ENCODE results near the gene DBN1.

Gene DBN1

GRCh38 chr5:177504086-177505056, 30.9 kb upstream of the DBN1 start:
- no peak for DNase-seq (ENCODE audit: low spot score)

- no peak for DNase-seq (ENCODE audit: low spot score)
Observed at GRCh38 chr5:177503351-177504085, 30.1 kb upstream of the DBN1 start.

- DNase-seq (ENCODE audit: low spot score): no peak
Observed at GRCh38 chr5:177502886-177503285, 29.5 kb upstream of the DBN1 start.

- no peak for DNase-seq (ENCODE audit: low spot score)
Observed at GRCh38 chr5:177501874-177502678, 28.6 kb upstream of the DBN1 start.

- peak; percentile 89 for DNase-seq (ENCODE audit: low spot score)
Observed at GRCh38 chr5:177500685-177501522, 27.5 kb upstream of the DBN1 start.

GRCh38 chr5:177499842-177500241, 26.4 kb upstream of the DBN1 start:
- DNase-seq (ENCODE audit: low spot score): no peak

GRCh38 chr5:177498013-177498787, 24.8 kb upstream of the DBN1 start:
- peak; percentile 65 for DNase-seq (ENCODE audit: low spot score)

- DNase-seq (ENCODE audit: low spot score): peak; percentile 97
Observed at GRCh38 chr5:177497292-177498012, 24.0 kb upstream of the DBN1 start, which contains the start of gene PDLIM7. TSS of gene PDLIM7 (minus strand) at chr5:177497604. CDS start at chr5:177496512, 1,092 bp downstream.

- peak; percentile 9 for DNase-seq (ENCODE audit: low spot score)
Observed at GRCh38 chr5:177496727-177497291, 23.4 kb upstream of the DBN1 start.

GRCh38 chr5:177496070-177496726, 22.8 kb upstream of the DBN1 start:
- peak; percentile 15 for DNase-seq (ENCODE audit: low spot score)

GRCh38 chr5:177495243-177496060, 22.0 kb upstream of the DBN1 start:
- no peak for DNase-seq (ENCODE audit: low spot score)

- DNase-seq (ENCODE audit: low spot score): peak; percentile 45
Observed at GRCh38 chr5:177494346-177495195, 21.1 kb upstream of the DBN1 start.

GRCh38 chr5:177493795-177494345, 20.4 kb upstream of the DBN1 start:
- no peak for DNase-seq (ENCODE audit: low spot score)

- DNase-seq (ENCODE audit: low spot score): no peak
Observed at GRCh38 chr5:177492841-177493240, 19.4 kb upstream of the DBN1 start.

GRCh38 chr5:177491983-177492746, 18.7 kb upstream of the DBN1 start:
- DNase-seq (ENCODE audit: low spot score): no peak

- peak; percentile 71 for DNase-seq (ENCODE audit: low spot score)
Observed at GRCh38 chr5:177491429-177491945, 18.1 kb upstream of the DBN1 start.

Measured in hematopoietic multipotent progenitor cell treated with erythropoietin and hydrocortisone succinate and interleukin-3 and kit ligand, for 17 days (in vitro differentiated cells).